Amygdala (tissue), 56 donors: ENCODE measurements around the gene DRICH1.
A peak's percentile ranks its signal among the peaks of the same experiment; 100 is the strongest.
"Not testable (repeated sequence)": the region's sequence is repeated elsewhere in the genome, so short reads cannot be mapped to it uniquely, and the experiment has no call there.

Experiments used
- DNase-seq, 56 donors: peaks; one replicate each; lab custom pipeline; 2025; lab: John Stamatoyannopoulos, UW

The DRICH1 gene

DNA sequence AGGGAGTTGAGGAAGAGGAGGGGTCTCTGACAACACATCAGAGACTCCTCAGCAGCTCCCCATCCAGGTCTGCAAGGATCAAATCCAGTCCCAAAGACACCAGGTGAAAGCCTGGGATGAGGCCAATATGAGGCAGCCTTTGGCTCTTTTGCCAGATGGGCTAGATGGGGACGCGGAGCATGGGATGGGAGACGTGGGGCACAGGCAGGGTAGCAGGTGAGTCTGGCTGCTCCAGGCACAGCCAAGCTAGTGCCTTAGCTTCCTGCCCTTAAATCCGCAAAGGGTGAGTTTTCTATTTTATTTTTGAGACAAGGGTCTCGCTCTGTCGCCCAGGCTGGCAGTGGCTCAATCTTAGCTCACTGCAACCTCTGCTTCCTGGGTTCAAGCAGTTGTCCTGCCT is 19.6 kb upstream of the DRICH1 start:
- DNase-seq = no peak

DNA sequence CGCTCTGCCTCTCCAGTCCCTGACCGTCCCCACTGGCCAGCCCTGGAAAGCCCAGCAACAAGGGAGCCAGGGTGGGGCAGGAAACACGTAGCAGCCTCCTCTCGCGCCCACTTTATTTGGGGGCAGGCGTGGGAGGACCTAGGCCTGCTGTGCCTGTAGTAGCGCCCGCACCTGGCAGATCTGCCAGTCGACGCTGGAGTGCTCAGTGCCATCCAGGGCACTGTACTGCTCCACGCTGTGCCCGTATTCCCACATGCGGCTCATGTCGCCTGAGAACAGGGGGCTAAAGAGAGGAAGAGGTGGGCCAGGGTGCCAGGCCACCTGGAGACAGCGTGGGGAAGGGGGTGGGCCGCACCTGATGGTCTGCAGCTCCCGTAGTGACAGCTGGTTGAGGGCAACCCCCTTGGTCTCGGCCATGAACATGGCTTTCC is 17.0 kb upstream of the DRICH1 start:
- no peak for DNase-seq

DNA sequence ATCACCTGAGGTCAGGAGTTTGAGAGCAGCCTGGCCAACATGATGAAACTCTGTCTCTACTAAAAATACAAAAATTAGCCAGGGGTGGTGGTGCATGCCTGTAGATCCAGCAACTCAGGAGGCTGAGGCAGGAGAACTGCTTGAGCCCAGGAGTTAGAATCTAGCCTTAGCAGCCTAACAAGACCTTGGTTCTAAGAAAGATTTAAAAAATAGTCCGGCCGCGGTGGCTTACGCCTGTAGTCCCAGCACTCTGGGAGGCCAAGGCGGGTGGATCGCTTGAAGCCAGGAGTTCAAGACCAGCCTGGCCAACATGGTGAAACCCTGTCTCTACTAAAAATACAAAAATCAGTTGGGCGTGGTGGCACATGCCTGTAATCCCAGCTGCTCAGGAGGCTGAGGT is 14.4 kb upstream of the DRICH1 start:
- not testable (repeated sequence) for DNase-seq

DNA sequence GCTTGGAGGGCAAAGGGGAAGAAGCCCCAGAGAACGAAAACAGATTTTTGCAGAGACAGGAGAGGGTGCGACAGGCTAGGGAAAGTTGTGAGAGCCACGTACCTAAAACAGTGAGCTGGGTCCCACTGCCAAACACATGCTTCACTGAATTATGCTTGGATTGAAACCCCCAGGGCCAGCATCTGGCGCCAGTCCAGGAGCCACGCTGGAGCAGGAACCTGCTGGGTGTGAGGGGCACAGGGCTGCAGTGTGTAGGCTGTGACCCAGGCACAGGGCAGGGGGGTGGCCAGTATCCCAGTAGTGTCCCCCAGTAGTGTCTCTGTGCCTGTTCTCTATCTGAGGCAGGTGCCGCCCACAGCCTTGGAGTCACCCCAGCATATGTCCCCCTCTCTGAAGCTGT is 8.1 kb upstream of the DRICH1 start:
- not testable (repeated sequence) for DNase-seq

DNA sequence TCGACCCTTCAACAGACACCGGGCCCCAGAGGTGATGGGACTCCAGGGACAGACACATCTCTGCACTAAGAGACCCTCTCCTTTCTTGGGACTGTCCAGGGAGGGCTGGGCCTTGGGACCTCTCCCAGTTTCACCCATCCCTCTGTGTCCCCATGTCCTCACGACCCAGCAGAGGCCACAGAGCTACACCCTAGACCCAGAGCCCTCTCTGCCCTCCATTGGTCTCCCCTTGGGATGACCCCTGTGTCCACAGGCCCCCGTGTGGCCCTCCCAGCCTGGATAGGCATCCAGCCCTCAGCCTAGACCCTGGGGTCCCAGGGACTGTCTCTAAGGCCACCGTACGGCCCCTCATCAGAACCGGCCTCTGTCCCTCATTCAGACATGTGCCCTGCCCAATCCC is 7.5 kb upstream of the DRICH1 start:
- no peak for DNase-seq

DNA sequence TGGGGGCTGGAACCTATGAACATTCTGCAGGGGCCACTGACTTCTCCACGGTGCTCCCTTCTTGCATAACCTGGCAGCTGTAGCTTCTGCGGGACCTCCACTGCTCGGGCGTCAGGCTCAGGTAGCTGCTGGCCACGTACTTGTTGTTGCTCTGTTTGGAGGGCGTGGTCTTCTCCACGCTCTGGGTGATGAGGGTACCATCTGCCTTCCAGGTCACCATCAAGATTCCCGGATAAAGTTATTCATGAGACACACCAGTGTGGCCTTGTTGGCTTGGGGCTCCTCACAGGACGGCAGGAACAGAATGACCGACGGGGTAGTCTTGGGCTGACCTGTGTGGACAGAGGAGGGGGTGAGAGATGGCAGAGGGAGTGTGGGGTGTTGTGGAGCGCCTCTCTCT is 6.5 kb upstream of the DRICH1 start:
- no peak for DNase-seq

DNA sequence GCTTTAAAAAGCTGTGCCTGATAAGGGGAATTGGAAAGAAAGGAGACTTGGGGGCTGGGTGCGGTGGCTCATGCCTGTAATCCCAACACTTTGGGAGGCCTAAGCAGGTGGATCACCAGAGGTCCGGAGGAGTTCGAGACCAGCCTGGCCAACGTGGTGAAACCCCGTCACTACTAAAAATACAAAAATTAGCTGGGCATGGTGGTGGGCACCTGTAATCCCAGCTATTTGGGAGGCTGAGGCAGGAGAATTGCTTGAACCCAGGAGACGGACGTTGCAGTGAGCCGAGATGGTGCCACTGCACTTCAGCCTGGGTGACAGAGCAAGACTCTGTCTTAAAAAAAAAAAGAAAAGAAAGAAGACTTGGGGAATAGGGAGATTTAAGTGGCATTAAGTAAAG is 3.2 kb upstream of the DRICH1 start:
- DNase-seq = not testable (repeated sequence)

DNA sequence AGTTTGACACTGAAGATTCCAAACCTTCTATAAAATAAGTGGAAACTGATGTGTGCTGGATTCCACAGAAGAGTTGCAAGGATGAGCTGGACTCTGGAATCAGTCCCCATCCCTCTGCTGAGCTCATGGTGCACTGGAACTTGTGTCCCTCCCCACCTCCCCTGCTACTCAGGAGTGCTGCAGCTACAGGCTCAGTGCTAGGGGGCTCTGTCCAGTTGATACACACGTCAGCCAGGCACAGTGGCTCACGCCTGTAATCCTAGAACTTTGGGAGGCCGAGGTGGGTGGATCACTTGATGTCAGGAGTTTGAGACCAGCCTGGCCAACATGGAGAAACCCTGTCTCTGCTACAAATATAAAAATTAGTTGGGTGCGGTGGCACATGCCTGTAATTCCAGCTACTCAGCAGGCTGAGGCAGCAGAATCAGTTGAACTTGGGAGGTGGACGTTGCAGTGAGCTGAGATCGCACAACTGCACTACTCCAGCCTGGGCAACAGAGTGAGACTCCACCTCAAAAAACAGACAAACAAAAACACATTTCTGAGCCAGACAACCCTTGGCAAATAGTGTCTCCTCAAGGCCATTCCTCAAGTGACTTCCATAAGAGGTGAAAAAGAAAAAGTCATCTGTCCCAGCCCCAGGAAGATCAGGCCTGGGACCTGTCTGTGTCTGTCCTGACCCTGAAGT is 3.9 kb downstream of the DRICH1 start:
- DNase-seq = not testable (repeated sequence)

DNA sequence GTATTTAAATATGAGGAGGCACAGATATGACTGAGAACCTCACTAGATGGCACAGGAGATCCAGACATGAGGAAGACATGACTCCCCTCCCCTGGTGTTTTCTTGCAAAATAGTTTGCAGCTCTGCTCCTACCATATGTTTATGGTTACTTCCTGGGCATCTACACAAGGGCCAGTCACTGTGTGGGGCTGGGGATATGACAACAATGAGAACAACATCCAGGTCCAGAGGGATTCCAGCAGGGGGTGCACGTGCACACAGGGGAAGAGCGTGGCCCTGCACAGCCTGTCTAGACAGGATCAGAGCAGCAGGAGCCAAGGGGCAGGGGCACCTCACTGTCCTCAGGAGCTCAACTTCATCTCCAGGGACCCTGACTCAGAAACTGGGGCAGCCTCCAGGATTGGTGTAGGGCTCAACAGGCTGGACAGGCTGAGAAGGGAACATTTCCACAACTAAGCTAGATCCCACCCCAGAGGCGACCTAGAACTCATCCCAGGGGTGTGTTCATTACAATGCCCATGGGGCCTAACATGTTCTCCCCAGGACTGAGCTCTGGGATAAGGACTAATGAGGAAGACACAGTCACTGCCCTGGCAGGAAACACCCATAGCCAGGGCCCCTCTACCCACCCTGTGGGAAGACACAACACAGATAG is 4.6 kb downstream of the DRICH1 start:
- DNase-seq = peak in 1 of 56 donors; percentile 7

DNA sequence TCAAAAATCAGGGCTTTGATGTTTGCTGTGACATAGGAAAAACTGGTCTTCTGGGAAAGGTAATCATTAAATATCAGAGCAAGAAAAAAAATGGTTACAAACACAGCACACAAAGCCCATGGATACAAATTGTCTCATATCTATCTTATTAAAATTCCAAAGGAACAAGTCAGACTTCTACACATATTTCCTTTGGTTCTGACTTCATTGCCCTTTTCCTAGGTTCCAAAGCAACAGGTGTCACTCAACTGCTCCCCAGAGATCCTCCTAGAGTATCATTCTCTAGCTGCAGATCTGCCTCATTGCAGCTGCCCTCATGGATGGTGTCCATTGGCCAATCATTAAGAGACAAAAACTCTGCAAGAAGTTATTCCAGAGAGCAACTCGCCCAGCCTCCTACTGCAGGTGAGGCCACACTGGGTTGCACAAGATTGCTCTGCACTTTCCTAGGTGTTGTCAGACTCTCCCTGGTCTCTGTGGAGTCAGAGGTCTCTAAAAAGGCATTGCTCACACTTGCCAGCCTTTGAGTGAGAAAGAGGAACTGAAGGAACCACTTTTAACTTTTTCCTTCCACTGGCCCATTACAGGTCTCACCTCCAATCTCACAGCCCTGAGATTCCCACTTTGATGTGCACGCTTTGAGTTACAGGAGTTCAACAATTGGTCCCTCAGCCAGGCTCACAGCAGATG is 5.7 kb downstream of the DRICH1 start:
- no peak for DNase-seq

DNA sequence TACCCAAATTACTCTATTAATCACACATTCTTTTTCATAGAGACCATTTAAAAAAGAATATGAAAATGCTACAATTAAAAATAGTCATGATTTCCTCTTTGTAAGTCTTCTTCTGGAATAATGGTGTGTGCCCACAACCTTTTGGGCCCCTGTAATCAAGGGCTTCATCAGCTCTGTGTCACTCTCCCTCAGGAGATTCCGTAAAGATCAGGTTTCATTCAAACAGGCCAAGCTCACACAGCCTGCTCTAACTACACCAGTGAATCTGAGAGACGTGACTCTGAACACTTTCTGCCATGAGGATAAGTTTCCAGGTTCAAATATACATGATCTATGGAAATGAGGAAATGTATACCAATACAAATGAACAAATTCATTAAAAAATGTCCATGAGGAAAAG is 9.5 kb downstream of the DRICH1 start:
- no peak for DNase-seq

DNA sequence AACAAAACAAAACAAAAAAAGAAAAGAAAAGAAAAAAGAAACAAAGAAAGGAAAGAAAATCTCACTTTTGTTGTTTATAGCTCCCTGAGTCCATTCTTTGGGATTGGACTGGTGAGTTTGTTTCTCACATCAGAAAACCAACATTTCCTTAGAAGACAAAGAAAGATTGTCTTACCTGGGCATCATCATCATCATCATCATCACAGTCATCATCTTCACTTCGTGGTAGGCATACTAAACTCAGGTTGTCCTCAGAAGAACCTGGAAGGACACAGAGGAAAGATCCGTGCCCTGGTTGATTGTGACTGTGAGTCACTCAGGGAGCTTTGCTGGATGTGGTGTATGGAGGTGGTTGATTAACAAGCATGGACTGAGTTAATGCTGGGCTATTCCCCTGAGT is 10.2 kb downstream of the DRICH1 start:
- not testable (repeated sequence) for DNase-seq

DNA sequence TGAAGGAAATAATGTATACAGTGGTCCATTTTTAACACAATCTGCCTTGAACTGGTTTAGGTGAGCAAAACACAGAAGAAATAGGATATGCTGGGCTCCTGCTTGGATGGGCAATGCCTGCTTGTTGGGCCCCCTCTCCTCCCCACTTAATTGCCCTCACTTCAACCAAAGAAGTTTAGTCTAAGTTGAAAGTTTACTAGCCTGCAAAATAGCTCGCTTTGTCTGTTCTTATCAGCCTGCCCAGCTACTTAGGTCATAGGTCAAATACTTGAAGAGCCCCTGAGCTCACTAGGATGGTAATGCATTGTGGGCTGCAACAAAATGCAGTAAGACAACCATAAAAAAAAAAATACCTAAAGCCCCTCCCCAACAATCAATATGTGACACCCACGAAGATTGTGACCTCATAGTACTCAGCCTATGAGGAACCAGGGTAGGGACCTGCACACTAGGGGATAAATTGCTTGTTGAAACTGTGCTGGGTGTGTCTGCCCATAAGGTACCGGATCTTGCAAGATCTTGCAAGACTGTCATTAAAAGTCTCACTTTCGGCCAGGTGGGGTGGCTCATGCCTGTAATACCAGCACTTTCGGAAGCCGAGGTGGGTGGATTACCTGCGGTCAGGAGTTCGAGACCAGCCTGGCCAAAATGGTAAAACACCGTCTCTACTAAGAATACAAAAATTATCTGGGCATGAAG is 10.9 kb downstream of the DRICH1 start:
- DNase-seq = no peak

DNA sequence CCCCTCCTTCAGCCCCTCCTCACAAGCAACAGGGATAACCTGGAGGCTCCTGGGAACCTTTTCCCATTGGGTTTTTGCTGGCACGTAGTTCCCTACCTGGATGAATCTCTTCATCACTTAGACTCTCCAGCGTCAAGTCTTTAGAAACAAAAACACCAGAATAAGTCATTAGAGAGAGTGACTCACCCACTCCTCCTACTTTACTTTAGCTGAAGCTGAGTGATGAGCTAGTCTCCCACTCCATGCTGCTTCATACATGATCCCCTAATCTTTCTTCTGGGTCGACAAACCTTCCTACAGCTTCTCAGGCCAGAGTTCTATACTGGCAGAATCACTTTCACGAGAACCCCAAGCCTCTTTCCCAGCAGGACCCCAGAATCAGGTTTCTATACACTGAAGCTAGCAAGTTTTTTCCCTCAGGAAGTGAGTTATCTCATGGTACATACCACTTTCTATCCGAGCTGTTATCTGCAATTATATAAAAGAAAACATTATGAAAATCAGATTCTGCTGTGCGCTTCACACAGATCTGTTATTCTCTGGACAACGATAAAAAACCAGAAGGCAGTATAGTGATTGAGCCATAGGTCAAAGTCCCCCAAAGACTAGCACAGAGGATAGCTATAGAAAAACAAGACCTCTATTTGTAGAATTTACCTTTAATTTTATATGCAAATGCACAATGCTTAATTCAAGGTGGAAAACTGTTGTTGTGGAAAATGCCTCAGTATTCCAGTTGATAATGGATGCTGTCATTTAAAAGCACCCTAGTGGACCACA is 18.7 kb downstream of the DRICH1 start:
- DNase-seq = no peak

DNA sequence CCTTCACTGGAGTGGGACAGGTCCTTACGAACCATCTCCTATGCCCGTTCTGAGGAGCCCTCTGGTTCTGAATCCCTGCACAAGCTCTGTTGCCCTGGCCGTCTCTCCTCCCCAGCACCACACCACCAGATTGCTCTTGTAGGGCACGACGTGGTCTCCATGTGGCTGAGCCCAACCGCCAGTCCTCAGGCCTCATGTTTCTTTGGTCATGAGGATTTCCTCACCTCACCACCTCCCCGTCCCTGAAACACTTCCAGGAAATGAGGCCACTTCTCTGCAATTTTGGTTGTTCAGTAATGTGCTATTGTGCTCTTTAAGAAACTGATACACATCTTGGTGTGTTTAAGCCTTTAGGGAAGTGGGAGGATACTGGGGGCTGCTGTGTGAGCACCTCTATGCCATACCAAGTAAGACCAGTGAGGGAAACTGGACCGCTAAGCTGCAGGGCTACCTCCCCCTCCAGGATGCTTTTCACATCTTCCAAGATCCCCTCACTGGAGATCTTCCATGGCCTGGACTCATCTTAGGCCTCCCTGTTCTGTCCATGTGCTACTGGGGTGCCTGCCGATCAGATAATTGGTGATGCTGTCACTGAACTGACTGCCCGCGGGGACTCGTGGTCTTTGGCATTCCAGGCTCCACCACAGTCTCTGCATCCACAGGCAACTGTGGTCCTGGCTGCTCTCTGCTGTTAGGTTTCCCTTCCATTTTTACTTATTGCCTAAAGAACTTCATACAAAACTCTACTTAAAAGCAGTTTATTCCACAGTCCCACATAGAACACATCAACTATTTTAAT is 21.9 kb downstream of the DRICH1 start:
- DNase-seq = no peak

DNA sequence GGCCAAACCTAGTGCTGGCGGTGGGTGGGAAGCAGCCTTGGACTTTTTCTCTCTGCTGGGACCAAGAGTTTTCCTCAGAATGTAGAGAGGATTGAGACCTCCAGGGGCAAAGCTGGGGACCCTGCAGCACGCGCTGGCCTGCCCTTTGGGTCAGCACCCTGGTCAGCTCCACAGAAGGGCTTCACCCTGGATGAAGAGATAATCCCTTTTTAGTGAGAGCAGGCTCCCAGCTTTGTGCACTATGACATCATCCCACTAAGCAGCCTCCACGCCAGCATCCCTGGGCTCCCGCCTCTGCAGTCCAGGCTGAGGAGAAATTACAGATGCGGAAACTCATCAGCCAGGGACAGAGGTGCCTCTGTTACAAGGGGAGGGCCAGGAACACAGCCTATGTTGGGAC is 23.5 kb downstream of the DRICH1 start:
- DNase-seq = no peak

DNA sequence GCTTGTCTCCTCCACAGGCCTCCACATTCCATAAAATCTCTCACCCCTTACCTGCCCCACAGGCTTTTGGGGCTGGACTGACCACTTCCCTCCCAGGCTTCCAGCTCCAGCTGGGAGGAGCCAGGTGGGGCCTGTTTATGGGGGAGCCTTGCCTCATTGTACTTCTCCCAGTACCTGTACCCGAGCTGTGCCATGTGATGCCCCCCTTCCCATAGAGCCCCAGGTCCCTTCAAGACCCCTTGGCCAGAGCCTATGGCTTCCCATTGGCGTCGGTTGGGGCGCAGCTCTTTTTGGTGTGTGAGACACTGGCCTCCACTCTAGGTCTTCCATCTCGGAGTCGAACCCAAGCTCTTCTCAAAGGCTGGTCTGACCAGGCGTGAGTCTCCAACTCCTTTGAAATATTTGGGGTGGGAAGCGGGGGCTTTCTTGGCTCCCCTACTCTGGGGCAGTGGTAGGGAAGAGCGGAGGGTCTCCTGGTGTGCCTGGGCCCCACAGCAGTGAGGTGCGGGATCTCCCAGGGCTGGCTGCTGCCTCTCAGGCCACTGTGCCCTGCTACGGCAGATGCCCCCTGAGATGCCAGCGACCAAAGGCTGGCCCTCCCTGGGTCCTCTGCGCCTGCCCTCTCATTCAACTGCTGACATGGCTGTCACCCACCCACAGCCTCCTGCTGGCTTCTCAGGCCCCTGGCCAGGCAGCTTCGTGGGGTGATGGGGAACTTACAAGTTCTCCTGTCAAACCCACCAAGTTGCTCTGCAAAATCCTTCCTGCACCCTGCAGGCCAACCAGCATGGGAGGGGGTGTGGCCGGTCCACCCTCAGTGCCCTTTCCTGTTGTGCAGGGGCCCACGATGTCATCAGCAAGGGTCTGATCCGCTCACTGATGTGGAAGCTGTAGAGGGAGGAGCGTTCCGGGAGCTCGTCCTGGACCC is 25.7 kb downstream of the DRICH1 start:
- DNase-seq = no peak

DNA sequence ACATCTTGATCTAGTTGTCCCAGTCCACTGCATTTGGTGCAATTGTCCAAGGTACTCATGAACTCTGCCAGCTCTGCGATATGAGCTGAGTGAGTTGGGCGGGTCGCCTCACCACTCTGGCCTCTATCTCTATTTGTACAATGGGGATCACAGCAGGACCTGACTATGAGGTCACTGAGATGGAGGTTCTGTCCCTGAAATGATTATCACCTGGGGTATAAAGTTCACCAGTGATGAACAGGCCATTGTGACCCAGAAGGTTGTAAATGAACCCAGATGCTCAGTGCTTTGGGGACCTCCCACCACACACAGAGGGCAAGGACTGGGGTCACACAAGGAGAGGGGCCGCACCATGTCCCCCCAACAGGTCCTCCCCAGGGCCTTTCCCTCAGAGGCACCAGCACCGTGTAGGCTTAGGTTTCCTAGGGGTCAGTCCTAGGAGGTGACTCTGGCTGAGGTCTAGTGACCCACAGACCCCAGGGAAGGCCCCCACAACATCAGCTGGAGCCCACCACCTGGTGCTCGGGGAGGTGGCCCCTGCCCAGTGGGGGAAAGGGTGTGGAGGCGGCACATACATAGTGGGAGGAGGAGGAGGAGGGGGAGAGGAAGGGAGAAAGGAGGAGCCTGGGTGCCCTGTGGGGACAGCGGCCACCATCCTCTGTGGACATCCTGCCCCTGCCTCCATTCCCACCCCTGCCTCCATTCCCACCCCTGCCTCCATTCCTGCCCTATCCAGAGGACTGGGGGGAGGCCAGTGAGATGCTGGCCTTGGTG is 27.0 kb downstream of the DRICH1 start:
- DNase-seq = no peak
